ENCODE measurements around the gene SIRT5.
A peak's percentile ranks its signal among the peaks of the same experiment; 100 is the strongest.

The SIRT5 gene

DNA sequence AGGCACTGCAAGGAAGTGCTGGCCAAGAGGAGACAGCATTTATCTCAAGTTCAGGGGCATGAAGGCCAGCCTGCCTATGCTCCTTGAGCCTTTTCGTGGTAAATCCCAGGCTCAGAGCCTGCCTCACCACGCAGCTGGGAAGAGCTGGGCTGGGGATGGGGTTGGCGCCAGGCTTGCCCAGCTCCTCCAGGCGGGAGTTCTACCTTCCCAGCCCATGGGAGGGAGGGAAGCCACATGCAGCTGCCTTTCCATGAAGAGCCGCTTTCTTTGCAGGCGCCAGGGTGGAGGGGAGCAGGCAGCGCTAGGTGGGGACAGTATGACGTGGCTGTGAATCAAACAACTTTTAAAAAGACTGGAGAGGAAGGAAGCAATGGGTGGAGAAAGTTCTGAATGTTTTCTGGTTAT, 19.5 kb upstream of the SIRT5 start:
- DNase-seq: no peak

GRCh38 chr6:13557841-13558240, 16.6 kb upstream of the SIRT5 start:
- DNase-seq: no peak

DNA sequence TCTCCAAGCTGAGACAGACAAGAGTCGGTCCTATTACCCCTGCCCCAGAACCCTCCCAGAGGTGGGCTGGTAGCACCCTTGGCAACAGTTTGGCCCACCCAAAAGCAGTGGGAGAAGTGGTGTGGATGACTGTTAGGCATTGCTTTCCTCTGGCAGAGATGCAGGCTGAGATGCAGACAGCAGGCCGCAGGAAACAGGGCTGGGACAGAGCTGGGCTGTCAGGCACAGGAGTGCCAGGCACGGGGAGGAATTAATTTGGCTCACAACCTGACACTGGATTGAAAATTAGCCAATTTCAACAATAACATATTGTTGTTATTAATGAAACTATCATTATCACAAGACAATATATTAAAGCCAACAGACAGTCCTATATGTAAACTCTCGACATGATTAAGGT, 15.7 kb upstream of the SIRT5 start:
- no peak for DNase-seq

DNA sequence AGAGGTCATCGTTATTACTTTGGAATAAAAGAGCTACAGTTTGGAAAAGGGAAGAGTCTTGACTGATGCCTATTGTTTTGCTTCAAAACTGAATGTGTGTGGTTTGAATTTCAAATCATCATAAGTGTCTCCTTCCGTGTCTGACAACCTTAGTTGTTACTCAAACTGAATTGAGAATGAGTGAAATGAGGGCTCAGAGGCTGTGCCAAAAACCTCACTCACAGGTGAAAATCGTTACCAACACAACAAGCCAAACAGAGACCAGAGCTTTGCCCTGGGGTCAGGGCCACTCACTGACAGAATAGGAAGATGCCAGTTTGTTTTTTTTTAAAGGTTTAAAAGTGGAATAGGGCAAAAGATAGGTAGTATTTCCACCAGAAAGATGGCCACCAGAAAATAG, 15.2 kb upstream of the SIRT5 start:
- DNase-seq: no peak

DNA sequence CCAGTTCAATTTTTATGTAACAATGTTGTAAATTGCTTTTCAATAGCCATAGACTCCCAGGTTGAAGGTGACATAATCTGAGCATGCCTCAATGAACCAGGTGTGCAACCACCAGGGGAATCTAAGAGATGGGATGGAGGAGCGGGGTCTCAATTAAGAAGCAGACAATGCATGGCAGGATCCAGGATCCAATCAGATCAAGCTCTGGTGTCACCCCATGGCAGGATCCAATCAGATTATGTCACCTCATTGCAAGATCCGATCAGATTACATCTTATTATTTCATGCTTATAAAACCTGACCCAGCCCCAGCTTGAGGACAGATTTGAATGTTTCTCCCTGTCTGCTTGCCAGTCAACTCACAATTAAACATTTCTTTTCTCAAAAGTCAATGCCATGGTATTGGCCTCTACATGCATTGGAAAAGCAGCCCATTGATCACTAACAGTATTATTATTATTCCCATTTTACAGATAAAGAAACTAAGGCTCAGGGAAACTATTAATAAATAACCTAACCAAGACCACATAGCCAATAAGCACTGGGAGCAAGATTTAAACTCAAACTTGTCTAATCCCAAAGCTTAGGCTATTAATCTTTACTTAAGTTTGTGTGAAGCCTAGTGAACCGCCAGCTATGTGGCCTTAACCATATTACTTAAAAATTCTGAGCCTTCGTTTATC, 14.3 kb upstream of the SIRT5 start:
- no peak for DNase-seq

DNA sequence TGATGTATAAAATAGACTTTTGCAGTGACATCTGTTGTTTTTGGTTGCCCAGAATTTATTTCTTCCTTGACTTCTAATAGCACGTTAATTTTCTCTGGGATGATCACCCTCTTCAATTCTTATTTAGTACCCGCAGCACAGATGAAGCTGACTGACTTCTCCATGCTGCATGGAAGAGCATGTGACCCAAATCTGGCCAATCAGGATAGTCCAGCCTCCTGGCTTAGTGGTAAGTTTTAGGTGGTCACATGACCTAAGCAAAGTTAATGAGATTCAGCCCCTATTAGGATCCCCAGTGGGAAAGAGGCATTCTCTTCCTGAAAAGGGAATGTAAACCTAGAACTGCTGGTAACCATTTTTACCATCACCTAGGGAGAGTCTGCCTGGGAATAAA, 13.8 kb upstream of the SIRT5 start:
- DNase-seq: no peak

- no peak for DNase-seq
Measured at GRCh38 chr6:13561624-13562267, 12.7 kb upstream of the SIRT5 start.

DNA sequence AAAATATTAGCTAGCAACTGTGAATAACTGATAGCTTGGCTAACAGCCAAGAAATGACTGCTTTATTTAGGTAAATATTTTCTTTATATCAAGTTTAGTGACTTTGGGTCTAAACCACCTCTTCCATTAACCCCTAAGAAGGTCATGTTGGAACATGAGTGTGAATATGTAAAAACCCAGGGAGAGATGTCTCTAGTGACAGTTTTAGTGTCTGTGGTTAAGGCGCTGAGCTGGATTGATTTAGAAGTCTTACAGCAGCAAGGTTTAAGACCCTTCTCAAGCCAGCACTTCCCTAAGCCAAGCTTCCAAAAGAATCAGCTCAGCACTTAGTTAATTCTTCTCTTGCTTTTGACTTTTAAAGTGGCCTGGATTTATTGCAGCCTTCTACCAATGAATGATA, 11.4 kb upstream of the SIRT5 start:
- DNase-seq: no peak

DNA sequence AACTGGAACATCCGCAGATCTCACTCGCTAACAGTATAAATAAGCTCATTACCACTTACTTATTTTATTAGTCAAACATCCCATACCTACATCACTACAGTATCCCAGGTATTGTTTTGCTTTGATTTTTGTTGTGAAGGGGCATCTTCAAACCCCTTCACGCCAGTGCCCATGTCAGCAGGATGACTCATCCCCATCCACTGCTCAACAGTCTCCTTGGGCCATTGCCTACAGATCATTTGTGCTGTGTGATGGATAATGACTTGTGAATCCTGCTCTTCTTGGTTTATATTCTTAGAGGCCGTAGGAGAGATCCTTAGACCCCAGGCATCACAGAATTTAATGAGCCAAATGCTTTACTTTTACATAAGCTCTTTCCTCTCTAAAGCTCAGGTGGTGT, 8.5 kb upstream of the SIRT5 start:
- no peak for DNase-seq

DNA sequence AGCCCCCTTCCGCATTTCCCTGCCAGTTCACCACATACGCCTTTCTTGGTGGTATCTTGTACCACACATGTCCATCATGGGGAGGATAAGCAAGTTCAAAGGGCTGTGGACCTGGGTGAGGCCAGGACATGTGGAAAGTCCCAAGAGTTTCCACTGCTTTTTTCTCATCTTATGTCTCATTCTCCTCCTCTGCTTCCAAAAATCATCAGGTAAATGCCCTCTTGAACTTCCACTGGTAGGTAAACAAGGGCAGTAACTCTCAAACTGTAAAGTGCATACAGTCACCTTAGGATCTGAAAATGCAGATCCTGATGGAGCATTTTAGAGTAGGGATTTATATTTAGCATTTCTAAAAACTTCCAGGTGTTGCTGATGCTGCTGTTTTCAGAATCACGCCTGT, 7.9 kb upstream of the SIRT5 start:
- no peak for DNase-seq

GRCh38 chr6:13568970-13569369, 5.4 kb upstream of the SIRT5 start:
- DNase-seq: no peak

DNA sequence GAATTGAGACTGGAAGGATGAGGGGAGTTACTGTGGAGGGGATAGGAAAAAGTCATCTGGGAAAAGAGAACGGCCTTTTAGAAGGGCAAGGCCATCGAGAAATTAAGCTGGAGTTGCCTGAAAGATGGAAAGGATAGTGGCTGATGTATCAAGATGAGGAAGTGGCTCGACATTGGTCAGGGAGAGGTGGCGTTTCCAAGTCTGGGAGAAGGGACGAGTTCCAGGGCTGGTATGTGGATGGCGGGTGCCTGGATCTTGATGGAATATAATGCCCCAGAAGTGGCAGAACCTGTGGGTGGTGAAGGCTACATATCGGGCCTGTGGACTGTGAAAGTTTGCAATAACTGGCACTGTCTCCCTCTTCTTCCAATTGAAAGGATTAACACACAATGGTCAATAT, 2.2 kb upstream of the SIRT5 start:
- DNase-seq: no peak

- no peak for DNase-seq
Measured at GRCh38 chr6:13572951-13573654, 1.3 kb upstream of the SIRT5 start.

DNA sequence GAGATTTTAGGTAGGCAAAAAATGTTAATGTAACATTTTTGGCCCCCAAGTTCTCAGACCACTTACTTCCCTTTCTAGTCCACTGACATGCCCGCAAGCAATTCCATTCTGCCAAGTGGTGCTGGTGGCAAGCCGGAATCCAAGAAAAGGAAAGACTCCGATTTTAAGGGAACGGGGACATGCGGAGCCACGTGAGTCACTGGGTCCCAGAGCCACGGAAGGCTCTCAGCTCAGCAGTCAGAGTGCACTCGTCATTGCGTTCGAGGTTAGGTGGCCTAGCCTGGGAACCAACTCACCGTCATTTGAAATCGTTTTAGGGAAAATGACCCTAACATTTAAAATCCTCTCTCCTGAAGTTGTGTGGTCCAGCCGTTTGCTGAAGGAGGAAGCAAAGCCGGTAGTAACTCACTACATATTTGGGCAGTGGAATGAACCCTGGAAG, 711 bp upstream of the SIRT5 start:
- DNase-seq: peak; percentile 6

DNA sequence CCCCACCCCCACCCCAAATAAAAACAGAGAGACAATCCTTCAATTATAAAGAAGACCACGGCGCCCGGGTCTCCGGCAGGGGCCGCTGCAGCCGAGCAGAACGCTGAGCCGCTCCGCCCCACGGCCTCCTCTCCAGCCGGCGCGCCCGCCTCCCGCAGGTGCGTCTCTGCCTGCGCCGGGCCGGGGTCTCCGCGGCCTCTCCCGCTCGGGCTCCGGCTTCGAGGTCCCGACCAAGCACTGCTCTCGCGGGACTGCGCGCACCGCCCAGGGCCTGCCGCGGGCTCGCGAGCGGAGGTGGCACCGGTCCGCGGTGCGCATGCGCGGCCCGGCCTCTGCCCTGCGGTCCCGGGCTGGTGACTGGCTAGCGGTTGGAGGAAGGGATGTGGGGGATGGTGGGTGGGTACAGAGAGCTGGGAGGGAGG, 241 bp upstream of the SIRT5 start:
- peak; percentile 95 for DNase-seq

GRCh38 chr6:13575377-13575775, 975 bp downstream of the SIRT5 start:
- no peak for DNase-seq

- no peak for DNase-seq
Measured at GRCh38 chr6:13576017-13576416, 1.6 kb downstream of the SIRT5 start.

- DNase-seq: no peak
Measured at GRCh38 chr6:13577926-13578325, 3.5 kb downstream of the SIRT5 start.

DNA sequence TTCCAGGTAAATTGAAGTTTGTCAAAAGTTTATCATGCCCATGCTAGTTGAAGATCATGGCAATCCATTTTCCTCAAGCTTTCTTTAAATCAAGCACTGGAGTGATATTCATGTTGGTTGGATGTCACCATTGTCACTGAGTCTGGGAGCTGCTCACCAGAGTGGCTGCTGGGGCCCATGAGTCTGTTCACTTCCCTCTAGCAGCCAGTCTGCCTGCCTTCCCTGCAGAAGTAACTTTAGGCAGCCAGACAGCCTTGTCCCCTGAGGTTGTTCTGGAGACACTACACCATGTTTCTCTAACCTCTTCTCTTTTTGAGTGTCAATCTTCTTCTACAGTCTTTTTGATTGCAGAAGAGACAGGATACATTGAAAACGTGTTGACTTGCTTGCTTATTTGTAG, 5.5 kb downstream of the SIRT5 start:
- no peak for DNase-seq

- DNase-seq: no peak
Measured at GRCh38 chr6:13581700-13582229, 7.4 kb downstream of the SIRT5 start.

GRCh38 chr6:13586603-13587542, 12.5 kb downstream of the SIRT5 start:
- DNase-seq: no peak

GRCh38 chr6:13589801-13590200, 15.4 kb downstream of the SIRT5 start:
- no peak for DNase-seq
